HPDE6-E6E7 (cell line): Measurements from ENCODE around the gene SRPK2.
"Not testable (repeated sequence)": the region's sequence is repeated elsewhere in the genome, so short reads cannot be mapped to it uniquely, and the experiment has no call there.

ENCODE experiments used
- DNase-seq: peaks from one replicate; pipeline ENCODE4 v3.0.0; 2011; ENCODE audit warnings: missing footprints; ENCODE audit errors: extremely low spot score

The SRPK2 gene

GRCh38 chr7:105339404-105340323 is 49.1 kb downstream of the SRPK2 start:
- no peak for DNase-seq

DNA sequence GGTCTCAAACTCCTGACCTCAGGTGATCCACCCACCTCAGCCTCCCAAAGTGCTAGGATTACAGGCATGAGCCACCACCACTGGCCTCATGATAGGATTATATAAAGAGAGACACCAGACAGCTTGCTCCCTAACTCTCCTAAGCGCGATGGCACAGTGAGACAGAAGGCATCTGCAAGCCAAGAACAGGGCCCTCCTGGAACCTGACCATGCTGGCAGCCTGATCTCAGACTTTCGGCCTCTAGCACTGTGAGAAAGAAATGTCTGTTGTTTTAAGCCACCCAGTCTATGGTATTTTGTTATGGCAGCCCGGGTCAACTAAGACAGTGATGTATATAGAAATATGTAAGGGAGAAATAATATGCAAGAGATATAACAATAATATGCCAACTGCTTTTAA is 51.2 kb downstream of the SRPK2 start:
- DNase-seq = no peak

DNA sequence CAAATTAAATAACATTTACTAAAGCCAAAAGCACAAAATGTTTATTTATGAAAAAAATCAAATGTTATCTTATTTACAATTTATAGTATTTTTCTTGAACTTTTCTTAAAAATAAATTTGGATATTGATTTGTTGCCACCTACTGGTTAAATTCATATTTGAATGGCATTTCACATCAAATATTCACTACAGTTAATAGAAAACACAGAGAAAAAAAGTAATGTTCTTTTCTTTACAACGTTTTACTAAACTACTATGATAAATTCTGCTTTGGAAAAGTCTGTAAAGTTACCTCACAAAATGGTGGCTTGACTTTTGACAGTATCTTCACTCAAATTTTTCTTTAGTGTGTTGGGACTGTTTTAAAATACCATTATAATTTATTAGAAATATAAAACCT is 52.7 kb downstream of the SRPK2 start:
- no peak for DNase-seq

- not testable (repeated sequence) for DNase-seq
Measured at GRCh38 chr7:105332661-105333060, 56.1 kb downstream of the SRPK2 start.

- no peak for DNase-seq
Measured at GRCh38 chr7:105330526-105330925, 58.2 kb downstream of the SRPK2 start.

- DNase-seq = no peak
Measured at GRCh38 chr7:105327201-105327600, 61.5 kb downstream of the SRPK2 start.

- no peak for DNase-seq
Measured at GRCh38 chr7:105325216-105325904, 63.4 kb downstream of the SRPK2 start.

GRCh38 chr7:105324606-105325005 is 64.1 kb downstream of the SRPK2 start:
- DNase-seq = not testable (repeated sequence)

- DNase-seq = no peak
Measured at GRCh38 chr7:105323366-105323765, 65.4 kb downstream of the SRPK2 start.

DNA sequence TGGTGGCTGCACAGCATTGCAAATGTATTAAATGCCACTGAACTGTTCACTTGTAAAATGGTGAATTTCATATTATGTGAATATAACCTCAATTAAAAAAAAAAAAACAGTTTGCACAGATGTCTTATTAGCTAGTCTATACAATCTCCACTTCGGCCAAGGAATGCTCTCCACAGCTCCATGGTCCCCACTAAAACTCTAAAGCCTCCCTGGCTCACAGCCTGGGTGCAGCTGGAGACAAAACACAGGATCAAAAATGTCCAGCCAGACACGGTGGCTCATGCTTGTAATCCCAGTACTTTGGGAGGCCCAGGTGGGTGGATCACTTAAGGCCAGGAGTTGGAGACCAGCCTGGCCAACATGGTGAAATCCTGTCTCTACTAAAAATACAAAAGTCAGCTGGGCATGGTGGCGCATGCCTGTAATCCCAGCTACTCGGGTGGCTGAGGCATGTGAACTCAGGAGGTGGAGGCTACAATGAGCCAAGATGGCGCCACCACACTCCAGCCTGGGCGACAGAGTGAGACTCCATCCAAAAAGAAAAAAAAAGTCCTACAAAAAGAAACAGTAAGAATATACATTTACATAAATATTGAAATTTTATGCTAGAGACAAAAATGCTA is 66.0 kb downstream of the SRPK2 start:
- no peak for DNase-seq

DNA sequence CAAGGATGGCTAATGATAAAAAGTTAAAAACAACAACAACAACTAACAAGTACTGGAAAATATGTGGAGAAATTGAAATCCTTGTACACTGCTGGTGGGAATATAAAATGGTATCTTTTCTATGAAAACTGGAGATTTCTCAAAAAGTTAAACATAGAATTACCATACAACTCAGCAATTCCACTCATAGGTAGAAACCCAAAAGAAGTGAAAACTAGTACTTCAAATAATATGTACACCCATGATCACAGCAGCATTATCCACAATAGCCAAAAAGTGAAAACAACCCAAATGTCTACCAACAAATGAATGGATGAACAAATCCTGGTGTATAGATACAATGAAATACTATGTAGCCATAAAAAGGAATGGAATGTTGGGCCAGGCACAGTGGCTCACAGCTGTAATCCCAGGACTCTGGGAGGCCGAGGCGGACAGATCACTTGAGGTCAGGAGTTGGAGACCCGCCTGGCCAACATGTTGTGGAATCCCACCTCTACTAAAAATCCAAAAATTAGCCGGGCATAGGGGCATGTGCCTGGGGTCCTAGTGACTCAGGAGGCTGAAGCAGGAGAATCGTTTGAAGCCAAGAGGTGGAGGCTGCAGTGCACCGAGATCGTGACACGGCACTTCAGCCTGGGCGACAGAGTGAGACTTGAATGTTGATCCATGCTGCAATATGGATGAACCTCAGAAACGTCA is 66.8 kb downstream of the SRPK2 start:
- no peak for DNase-seq

- DNase-seq = no peak
Measured at GRCh38 chr7:105320896-105321295, 67.8 kb downstream of the SRPK2 start.

DNA sequence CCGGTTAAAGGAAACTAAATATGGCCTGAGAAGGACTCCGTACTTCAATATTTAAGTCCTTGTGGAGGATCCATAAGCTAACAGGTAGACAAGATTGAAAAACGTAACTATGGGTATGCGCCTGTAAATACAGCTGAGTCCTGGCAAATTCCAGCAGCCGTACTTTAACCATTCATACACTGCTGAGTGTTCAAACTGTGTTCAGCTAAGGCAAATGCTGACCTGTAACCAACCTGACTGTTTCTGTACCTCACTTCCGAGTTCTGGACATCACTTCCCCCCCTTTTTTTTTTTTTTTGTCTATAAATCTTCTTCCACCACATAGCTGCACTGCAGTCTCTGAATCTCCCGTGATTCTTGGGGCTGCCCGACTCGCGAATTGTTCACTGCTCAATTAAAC is 69.1 kb downstream of the SRPK2 start:
- no peak for DNase-seq

DNA sequence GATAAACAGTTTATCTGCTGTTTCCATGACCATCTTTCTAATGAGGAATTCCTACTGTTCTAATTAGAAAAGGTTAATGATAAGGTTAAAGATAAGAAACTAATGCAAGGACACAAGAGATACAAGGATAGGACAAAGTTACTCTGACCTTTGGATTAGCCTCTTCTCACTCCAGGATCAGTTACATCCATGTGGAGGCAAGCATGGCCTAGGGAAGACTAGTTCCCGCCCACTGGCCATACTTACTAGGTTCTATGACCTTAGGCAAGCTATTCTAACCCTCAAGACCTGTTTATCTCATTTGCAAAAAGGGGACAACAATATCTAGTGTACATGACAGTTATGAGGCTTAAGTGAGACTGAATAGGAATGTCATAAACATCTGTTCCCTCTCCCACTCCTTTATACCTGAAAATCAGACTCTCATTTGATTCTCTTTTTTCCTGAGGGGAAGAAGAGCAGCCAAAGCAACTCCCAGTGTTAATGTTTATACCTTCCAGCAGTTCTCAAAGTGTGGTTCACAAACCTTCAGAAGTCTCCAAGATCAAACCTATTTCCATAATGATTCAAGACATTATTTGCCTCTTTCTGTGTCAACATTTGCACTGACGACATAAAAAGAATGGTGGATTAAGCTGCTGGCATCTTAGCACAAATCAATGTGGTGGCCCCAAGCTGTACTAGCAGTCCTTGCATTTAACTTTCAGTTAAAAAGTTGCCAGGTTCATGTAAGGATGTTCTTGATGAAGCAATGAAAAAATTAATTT is 72.0 kb downstream of the SRPK2 start:
- DNase-seq = no peak

GRCh38 chr7:105315357-105315756 is 73.4 kb downstream of the SRPK2 start:
- DNase-seq = no peak

DNA sequence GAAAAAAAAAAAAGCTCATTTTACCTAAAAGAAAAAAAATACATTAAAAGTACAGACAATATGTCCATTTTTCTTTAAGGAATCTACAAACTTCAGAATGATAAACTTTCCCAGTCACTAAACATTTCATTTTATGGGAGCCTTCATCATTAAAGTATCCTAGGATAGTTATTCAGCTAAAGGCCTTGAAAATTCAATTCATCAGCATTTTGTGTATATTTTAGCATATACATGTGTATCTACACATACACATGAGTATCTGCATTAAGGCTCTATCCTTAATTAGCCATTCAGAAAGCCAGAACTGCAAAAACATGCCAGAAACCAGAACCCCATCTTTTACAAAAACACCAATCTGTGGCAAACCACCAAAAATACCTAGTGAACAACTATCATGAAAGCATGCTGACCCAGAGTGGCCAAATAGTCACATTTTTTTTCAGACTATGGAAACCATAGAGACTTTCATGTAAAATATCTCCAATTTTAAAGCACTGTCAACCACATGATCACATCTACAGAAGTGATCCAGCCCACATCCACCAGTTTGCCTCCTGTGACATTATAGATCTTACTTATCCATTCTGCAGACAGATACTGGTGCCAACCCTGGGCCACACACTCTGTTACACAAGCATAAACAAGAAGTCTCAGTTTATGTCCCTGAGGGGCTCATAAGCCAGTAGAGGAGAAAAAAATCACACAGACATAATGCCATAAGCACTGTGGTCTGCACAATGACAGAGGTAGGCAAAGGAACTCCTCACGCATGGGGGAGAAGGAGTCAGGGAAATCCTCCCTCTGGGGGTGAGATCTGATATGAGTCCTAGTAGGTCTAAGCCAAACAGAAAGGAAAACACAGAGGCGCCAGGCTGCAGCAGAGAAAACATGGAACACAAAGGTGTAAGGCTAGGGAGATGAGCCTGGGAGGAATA is 79.2 kb downstream of the SRPK2 start:
- DNase-seq = no peak

DNA sequence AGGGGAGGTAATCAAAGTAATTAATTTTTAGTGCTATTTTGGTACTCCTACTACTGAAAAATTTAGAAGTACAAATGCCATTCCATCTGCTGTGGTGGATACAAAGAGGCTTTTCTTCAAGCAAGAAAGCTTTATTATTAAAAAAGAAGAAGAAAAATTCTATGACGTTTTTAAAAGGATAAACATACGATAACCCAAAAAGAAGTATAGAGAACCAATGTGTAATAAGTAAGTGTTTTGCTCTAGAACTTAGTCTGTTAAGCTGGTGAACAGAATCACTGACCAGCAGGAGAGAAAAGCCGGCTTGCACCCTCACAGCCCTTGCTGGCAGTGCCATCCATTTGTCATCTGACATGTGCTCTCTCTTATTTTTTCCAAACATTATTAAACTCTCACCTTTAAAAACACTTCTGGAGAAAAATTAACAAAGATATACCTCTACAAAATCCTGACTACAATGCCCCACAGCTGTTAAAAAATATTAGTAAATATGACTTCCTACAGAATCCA is 81.5 kb downstream of the SRPK2 start:
- no peak for DNase-seq

- DNase-seq = no peak
Measured at GRCh38 chr7:105306298-105306748, 82.4 kb downstream of the SRPK2 start.

GRCh38 chr7:105305633-105306032 is 83.1 kb downstream of the SRPK2 start:
- no peak for DNase-seq
